Astrocyte (in vitro differentiated cells and primary cell): ENCODE measurements around the gene NUPR2. TPM values are rescaled to one million over a fixed set of nuclear protein-coding genes. Genes with fewer than 3 reads are reported as not detected.
"Not testable (repeated sequence)": the region's sequence is repeated elsewhere in the genome, so short reads cannot be mapped to it uniquely, and the experiment has no call there.

ENCODE experiments used
- DNase-seq: peaks from one replicate; pipeline ENCODE4 v3.0.0-alpha.2; 2010; ENCODE audit warnings: low read depth
- FAIRE-seq: peaks from 2 replicates; lab custom pipeline; 2011; peaks lifted over from hg19 to GRCh38; lab: Jason Lieb, UNC
- H2AFZ ChIP-seq: 2 replicates; pipeline ENCODE4 v1.6.0; 2012; ENCODE audit warnings: low read depth, low read length, inconsistent platforms
- H3K27ac ChIP-seq: 2 replicates; pipeline ENCODE4 v1.5.1; 2011; ENCODE audit warnings: low read depth, low read length, inconsistent platforms
- H3K27me3 ChIP-seq: 2 replicates; pipeline ENCODE4 v1.6.0; 2011; ENCODE audit warnings: low read length, inconsistent platforms; ENCODE audit not compliant: insufficient read depth
- H3K36me3 ChIP-seq: 2 replicates; pipeline ENCODE4 v1.5.1; 2011; ENCODE audit warnings: low read length, inconsistent platforms; ENCODE audit not compliant: insufficient read depth
- H3K4me1 ChIP-seq: 2 replicates; pipeline ENCODE4 v1.5.1; 2011; ENCODE audit warnings: low read length, inconsistent platforms; ENCODE audit not compliant: insufficient read depth
- H3K4me2 ChIP-seq: 2 replicates; pipeline ENCODE4 v1.6.0; 2012; ENCODE audit warnings: low read length, inconsistent platforms
- H3K4me3 ChIP-seq: 2 replicates; pipeline ENCODE4 v1.5.1; 2011; ENCODE audit warnings: low read depth, mild to moderate bottlenecking, low read length, inconsistent platforms; ENCODE audit not compliant: insufficient read depth
- H3K79me2 ChIP-seq: 2 replicates; pipeline ENCODE4 v1.6.0; 2012; ENCODE audit warnings: mild to moderate bottlenecking, low read length, inconsistent platforms; ENCODE audit not compliant: insufficient read depth
- H3K9ac ChIP-seq: 2 replicates; pipeline ENCODE4 v1.6.0; 2012; ENCODE audit warnings: mild to moderate bottlenecking, low read length, inconsistent platforms
- H3K9me3 ChIP-seq: 2 replicates; pipeline ENCODE4 v1.5.1; 2012; ENCODE audit warnings: low read depth, mild to moderate bottlenecking, low read length, inconsistent platforms; ENCODE audit not compliant: insufficient read depth
- H4K20me1 ChIP-seq: 2 replicates; pipeline ENCODE4 v1.6.0; 2012; ENCODE audit warnings: low read length, inconsistent platforms; ENCODE audit not compliant: insufficient read depth
- H3K27ac Mint-ChIP-seq: one replicate; pipeline ENCODE4 v1.8.0; 2021; ENCODE audit warnings: mild to moderate bottlenecking, mixed read lengths; ENCODE audit not compliant: unreplicated experiment
- H3K27me3 Mint-ChIP-seq: one replicate; pipeline ENCODE4 v1.8.0; 2021; ENCODE audit warnings: low read depth, mixed read lengths; ENCODE audit not compliant: unreplicated experiment
- H3K36me3 Mint-ChIP-seq: one replicate; pipeline ENCODE4 v1.8.0; 2021; ENCODE audit warnings: low read depth, mixed read lengths; ENCODE audit not compliant: unreplicated experiment
- H3K4me1 Mint-ChIP-seq: one replicate; pipeline ENCODE4 v1.8.0; 2021; ENCODE audit warnings: low read depth, mixed read lengths; ENCODE audit not compliant: unreplicated experiment
- H3K4me3 Mint-ChIP-seq: one replicate; pipeline ENCODE4 v1.8.0; 2021; ENCODE audit warnings: mild to moderate bottlenecking, moderate library complexity, mixed read lengths; ENCODE audit not compliant: unreplicated experiment
- H3K9me3 Mint-ChIP-seq: one replicate; pipeline ENCODE4 v1.8.0; 2021; ENCODE audit warnings: mild to moderate bottlenecking, mixed read lengths; ENCODE audit not compliant: unreplicated experiment
- CTCF ChIP-seq: IDR thresholded peaks from 2 replicates; pipeline ENCODE4 v1.5.1; 2011; ENCODE audit warnings: low read depth, mild to moderate bottlenecking, inconsistent platforms, low read length, moderate library complexity; ENCODE audit not compliant: insufficient read depth
- EZH2 ChIP-seq: IDR thresholded peaks from 2 replicates; pipeline ENCODE4 v1.6.1; 2012; ENCODE audit warnings: mild to moderate bottlenecking, low read length, inconsistent platforms; ENCODE audit not compliant: insufficient read depth
- total RNA-seq: library from RNA; stranded (reverse); gene quantifications from 2 replicates; pipeline ENCODE4 v1.2.1, GENCODE V29; 2021

Gene NUPR2
- total RNA-seq, 1 donor from 2014 or later = not detected

GRCh38 chr7:56074371-56074791 lies 41.8 kb downstream of the NUPR2 start:
- H3K4me3 ChIP-seq = no peak overlapping the region
- Mint-ChIP-seq H3K4me3 (no peak overlapping the region), H3K4me1 (peaks cover 3% of the 10 kb centered on the region), H3K9me3 (no peaks in the 10 kb centered on the region), H3K36me3 (peaks cover 12% of the 10 kb centered on the region), H3K27ac (no peak overlapping the region), H3K27me3 (no peaks in the 10 kb centered on the region)
- peak overlapping the region; percentile 28 for H3K4me2 ChIP-seq
- peaks cover 8% of the 10 kb centered on the region for H4K20me1 ChIP-seq
- no peak for TF ChIP-seq EZH2
- peak; percentile 87 for TF ChIP-seq CTCF
- H3K27me3 ChIP-seq = no peaks in the 10 kb centered on the region
- H3K9me3 ChIP-seq = no peaks in the 10 kb centered on the region
- no peak overlapping the region for H3K27ac ChIP-seq
- peaks cover 7% of the 10 kb centered on the region for H3K4me1 ChIP-seq
- peaks cover 15% of the 10 kb centered on the region for H3K36me3 ChIP-seq
- no peaks in the 10 kb centered on the region for H3K79me2 ChIP-seq
- FAIRE-seq (no peak), DNase-seq (peak; percentile 44)
- no peak overlapping the region for H2AFZ ChIP-seq
- H3K9ac ChIP-seq = no peak overlapping the region

GRCh38 chr7:56066376-56066775 lies 49.8 kb downstream of the NUPR2 start:
- not testable (repeated sequence) for H3K36me3 Mint-ChIP-seq, H3K9me3 Mint-ChIP-seq, H3K9ac ChIP-seq, DNase-seq, H3K27me3 ChIP-seq, H3K4me3 ChIP-seq, H3K4me2 ChIP-seq, H3K27ac ChIP-seq, H3K27ac Mint-ChIP-seq, H3K4me3 Mint-ChIP-seq, FAIRE-seq, H3K27me3 Mint-ChIP-seq, H3K9me3 ChIP-seq, H2AFZ ChIP-seq
- peaks cover 36% of the 10 kb centered on the region for H3K79me2 ChIP-seq
- H3K36me3 ChIP-seq = peaks cover 29% of the 10 kb centered on the region
- peaks cover 24% of the 10 kb centered on the region for H3K4me1 Mint-ChIP-seq
- peaks cover 23% of the 10 kb centered on the region for H3K4me1 ChIP-seq
- H4K20me1 ChIP-seq = peaks cover 12% of the 10 kb centered on the region

Other genes with a start within 250 kb of the NUPR2 start
- 1.9 and 3.5 TPM in 2 replicates for gene ZNF713, start 229.0 kb downstream of the NUPR2 start, total RNA-seq
- 13.8 and 15.7 TPM in 2 replicates for gene MRPS17, start 164.5 kb downstream of the NUPR2 start, total RNA-seq
- gene NIPSNAP2, start 151.8 kb downstream of the NUPR2 start, total RNA-seq = 33.2 and 37.4 TPM in 2 replicates
- gene PSPH, start 65.0 kb downstream of the NUPR2 start, total RNA-seq = 69.2 and 72.7 TPM in 2 replicates
- gene CCT6A, start 64.7 kb downstream of the NUPR2 start, total RNA-seq = 160 and 180 TPM in 2 replicates
- gene SUMF2, start 52.1 kb downstream of the NUPR2 start, total RNA-seq = 87.8 and 96.0 TPM in 2 replicates
- gene PHKG1, start 23.5 kb downstream of the NUPR2 start, total RNA-seq = not detected in 2 replicates
- not detected in 2 replicates for gene CHCHD2, start 9.9 kb downstream of the NUPR2 start, total RNA-seq